Thyroid gland (tissue), 4 donors: ENCODE data around the gene SLC6A9.

ENCODE experiments used
- POLR2A ChIP-seq, 2 donors: fragments of 450-650 bp; IDR thresholded peaks; one replicate each; pipeline ENCODE4 v1.6.1; 2017; ENCODE audit warnings: antibody characterized with exemption in 2 of 2, mild to moderate bottlenecking in 2 of 2, moderate library complexity in 1 of 2
- TF ChIP-seq, protein P1 (sequence below), 6 experiments: fragments of 200-600 bp in 3 of 6; fragments of 450-650 bp in 3 of 6; sonication (generic) in 3 of 6; IDR thresholded peaks; one replicate each; pipeline ENCODE4 v1.5.1; 2016 to 2019; ENCODE audit warnings: antibody characterized with exemption in 6 of 6, mild to moderate bottlenecking in 2 of 6, inconsistent platforms in 1 of 6, moderate library complexity in 1 of 6

DNA sequence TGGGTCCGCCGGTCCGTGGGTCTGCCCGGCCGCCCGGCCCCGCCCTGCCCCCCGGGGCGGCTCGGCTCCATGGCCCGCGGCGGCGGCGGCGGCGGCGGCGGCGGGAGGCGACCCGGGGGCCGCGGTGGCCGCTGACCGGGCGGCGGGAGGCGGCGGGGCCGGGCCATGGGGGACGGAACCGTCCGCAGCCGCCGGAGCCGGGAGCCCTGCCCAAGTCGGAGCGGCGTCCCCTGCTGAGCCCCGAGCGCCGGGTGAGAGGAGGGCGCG lies 52.1 kb downstream of the SLC6A9 start:
- TF ChIP-seq POLR2A (IDR thresholded peaks at IDR 0.05): no peak
- TF ChIP-seq, protein P1, sequence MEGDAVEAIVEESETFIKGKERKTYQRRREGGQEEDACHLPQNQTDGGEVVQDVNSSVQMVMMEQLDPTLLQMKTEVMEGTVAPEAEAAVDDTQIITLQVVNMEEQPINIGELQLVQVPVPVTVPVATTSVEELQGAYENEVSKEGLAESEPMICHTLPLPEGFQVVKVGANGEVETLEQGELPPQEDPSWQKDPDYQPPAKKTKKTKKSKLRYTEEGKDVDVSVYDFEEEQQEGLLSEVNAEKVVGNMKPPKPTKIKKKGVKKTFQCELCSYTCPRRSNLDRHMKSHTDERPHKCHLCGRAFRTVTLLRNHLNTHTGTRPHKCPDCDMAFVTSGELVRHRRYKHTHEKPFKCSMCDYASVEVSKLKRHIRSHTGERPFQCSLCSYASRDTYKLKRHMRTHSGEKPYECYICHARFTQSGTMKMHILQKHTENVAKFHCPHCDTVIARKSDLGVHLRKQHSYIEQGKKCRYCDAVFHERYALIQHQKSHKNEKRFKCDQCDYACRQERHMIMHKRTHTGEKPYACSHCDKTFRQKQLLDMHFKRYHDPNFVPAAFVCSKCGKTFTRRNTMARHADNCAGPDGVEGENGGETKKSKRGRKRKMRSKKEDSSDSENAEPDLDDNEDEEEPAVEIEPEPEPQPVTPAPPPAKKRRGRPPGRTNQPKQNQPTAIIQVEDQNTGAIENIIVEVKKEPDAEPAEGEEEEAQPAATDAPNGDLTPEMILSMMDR (IDR thresholded peaks at IDR 0.05): no peak
